Pancreas (tissue), 10 donors: ENCODE measurements around the gene CEP250. TPM values are rescaled to one million over a fixed set of nuclear protein-coding genes. Genes with fewer than 3 reads are reported as not detected.

Source experiments
- ATAC-seq, 4 donors: fragments of 200-7000 bp; cut with Tn5 transposase; one replicate each; pipeline versions ENCODE4 v1.8.0 to v1.9.1; 2020; ENCODE audit warnings: mild to moderate bottlenecking in 4 of 4, moderate library complexity in 4 of 4
- DNase-seq, 6 donors: peaks; one replicate each; pipeline ENCODE4 v3.0.0-alpha.2; 2020
- FAIRE-seq: peaks from 2 replicates; lab custom pipeline; 2012; peaks lifted over from hg19 to GRCh38; lab: Jason Lieb, UNC
- H3K27ac ChIP-seq, 4 donors: fragments of 200-600 bp; sonication (generic); 1 replicate in 3 of 4; 2 replicates in 1 of 4; pipeline versions ENCODE4 v1.5.0 to v1.8.0; 2020
- H3K27me3 ChIP-seq, 4 donors: fragments of 200-600 bp; one replicate each; pipeline ENCODE4 v1.8.0; 2021
- H3K36me3 ChIP-seq, 3 donors: fragments of 200-600 bp; sonication (generic) in 1 of 3; one replicate each; pipeline versions ENCODE4 v1.5.0 to v1.8.0; 2020 to 2021
- H3K4me1 ChIP-seq, 3 donors: fragments of 200-600 bp; one replicate each; pipeline ENCODE4 v1.8.0; 2021
- H3K4me3 ChIP-seq, 4 donors: fragments of 200-600 bp; sonication (generic) in 2 of 4; one replicate each; pipeline versions ENCODE4 v1.5.0 to v1.8.0; 2020 to 2021
- H3K9me3 ChIP-seq, 4 donors: fragments of 200-600 bp; one replicate each; pipeline ENCODE4 v1.8.0; 2021
- WGBS, 2 donors: extraction: QIAGEN DNeasy Blood & Tissue Kit; methylation state at CpG; one replicate each; pipeline ENCODE4 v1.1.7; 2013; 5-methylcytosine and 5-hydroxymethylcytosine counted together
- intact Hi-C, 3 donors: fragments of 100-400 bp; cut with DNase I; formaldehyde crosslinking; loops; one replicate each; pipeline versions ENCODE4 v1.11.1 to v1.14.2; 2022
- polyA plus RNA-seq, 2 donors: library from polyadenylated mRNA; stranded (reverse); fragments of 200-250 nt; gene quantifications; one replicate each; pipeline ENCODE4 v1.2.3, GENCODE V29; 2013
- total RNA-seq, 6 donors: library from RNA; stranded (reverse); fragmentation: NEBNext Ultra II Directional in 4 of 6; extraction: Animal tissue kit (Norgen Biotek cat#: 25700) in 4 of 6; gene quantifications; one replicate each; pipeline versions ENCODE4 v1.2.1 to v1.2.4, GENCODE V29; 2021 to 2023
- TF ChIP-seq, protein P1 (sequence below), 4 donors: fragments of 200-600 bp; sonication (generic) in 3 of 4; IDR thresholded peaks; one replicate each; pipeline versions ENCODE4 v1.5.0 to v1.8.0; 2021; ENCODE audit warnings: antibody characterized with exemption in 4 of 4
- donor health status: healthy with polysubstance abuse.
- donor health status: DM: no; HTN: no; CAD: no; lungs with moderate emphysema.
- donor health status: DM: no; HTN: no; CAD: no.
- donor health status: control.
- donor health status: control.
- donor health status: Bipolar disorder and iron deficiency.
- donor health status: DM: yes; HTN: yes; CAD: no.
- donor health status: DM: no; HTN: no; CAD: no.
- donor health status: DM: no; HTN: no; CAD: no.
- donor health status: DM: yes; HTN: yes; CAD: no.

CEP250 gene
- total and polyA plus RNA-seq, 8 donors, result 4.5 to 16.2 (median 10.0) TPM

DNA sequence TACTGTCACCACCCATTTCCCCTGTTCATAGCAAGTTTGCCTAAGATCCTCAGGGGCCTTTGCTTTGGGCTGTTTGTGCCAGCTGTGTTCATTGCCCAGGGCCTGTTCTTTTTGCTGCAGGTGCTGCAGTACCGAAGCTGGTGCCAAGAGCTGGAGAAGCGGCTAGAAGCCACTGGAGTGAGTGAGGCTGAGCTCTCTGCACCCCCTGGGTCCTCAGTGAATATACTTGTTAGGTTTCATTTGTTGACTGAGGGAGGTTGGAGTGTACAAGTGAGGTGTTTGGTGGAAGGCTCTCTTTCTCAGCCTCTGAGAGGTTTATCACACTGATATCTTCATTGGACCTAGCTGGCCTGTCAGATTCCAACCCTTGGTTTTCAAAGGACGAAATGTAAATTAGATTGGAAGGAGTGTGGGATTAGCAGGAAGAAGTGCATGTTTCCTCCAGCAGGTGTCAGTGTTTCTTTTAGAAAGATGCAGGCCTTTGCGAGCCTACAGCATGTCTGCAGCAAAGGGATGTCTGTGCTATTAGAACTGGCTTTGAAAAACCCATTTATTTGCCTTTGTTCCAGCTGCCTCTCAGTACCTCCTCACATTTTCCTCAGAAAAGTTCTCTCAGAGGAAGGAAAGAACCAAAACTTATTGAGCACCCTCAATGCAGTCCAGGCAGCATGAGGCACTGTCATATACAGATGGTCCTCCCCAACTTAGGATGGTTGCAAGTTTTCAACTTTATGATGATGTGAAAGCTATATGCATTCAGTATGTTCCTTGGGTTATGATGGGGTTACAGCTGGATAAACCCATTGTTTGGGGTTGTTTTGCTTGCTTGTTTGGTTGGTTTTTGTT, 8.3 kb downstream of the CEP250 start:
- FAIRE-seq (no peak), DNase-seq (peak in 3 of 6 donors; percentile 35 to 62 (median 50)), ATAC-seq (peak; percentile 74 to 94 (median 90))
- TF ChIP-seq, protein P1, sequence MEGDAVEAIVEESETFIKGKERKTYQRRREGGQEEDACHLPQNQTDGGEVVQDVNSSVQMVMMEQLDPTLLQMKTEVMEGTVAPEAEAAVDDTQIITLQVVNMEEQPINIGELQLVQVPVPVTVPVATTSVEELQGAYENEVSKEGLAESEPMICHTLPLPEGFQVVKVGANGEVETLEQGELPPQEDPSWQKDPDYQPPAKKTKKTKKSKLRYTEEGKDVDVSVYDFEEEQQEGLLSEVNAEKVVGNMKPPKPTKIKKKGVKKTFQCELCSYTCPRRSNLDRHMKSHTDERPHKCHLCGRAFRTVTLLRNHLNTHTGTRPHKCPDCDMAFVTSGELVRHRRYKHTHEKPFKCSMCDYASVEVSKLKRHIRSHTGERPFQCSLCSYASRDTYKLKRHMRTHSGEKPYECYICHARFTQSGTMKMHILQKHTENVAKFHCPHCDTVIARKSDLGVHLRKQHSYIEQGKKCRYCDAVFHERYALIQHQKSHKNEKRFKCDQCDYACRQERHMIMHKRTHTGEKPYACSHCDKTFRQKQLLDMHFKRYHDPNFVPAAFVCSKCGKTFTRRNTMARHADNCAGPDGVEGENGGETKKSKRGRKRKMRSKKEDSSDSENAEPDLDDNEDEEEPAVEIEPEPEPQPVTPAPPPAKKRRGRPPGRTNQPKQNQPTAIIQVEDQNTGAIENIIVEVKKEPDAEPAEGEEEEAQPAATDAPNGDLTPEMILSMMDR (IDR thresholded peaks at IDR 0.05), result peak; percentile 60 to 74 (median 63)
- Histone ChIP-seq H3K27ac (no peak overlapping the region), H3K4me3 (no peak overlapping the region), H3K27me3 (no peaks in the 10 kb centered on the region), H3K36me3 (peaks cover 0 to 8% (median 0%) of the 10 kb centered on the region in 3 donors), H3K4me1 (no peaks in the 10 kb centered on the region), H3K9me3 (no peaks in the 10 kb centered on the region)
- intact Hi-C loops, result no loop called here
- WGBS, 2 donors, result 22 to 29% methylated on average over 4 of the region's 4 CpGs

DNA sequence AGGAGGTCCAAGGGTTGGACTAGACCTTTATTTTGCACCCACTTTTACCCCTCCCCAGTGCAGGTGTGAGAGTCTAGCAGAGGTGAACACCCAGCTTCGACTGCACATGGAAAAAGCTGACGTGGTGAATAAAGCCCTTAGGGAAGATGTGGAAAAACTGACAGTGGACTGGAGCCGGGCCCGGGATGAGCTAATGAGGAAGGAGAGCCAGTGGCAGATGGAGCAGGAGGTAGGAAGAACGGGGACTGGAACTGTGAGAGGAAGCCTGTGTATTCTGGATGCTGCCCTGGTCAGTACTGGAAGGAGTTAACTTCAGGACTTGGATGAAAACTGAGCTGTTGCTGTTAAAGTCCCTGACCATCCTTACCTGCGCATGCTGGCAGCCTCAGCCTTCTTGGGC, 10.6 kb downstream of the CEP250 start:
- no peaks in the 10 kb centered on the region for H3K27me3 ChIP-seq
- WGBS, 2 donors, result 83 to 84% methylated on average over 6 of the region's 6 CpGs
- no peaks in the 10 kb centered on the region for H3K9me3 ChIP-seq
- H3K4me3 ChIP-seq, result no peak overlapping the region
- ATAC-seq (no peak), DNase-seq (no peak), FAIRE-seq (no peak)
- peaks cover 0 to 15% (median 0%) of the 10 kb centered on the region in 3 donors for H3K36me3 ChIP-seq
- TF ChIP-seq, protein P1 (IDR thresholded peaks at IDR 0.05), result no peak
- intact Hi-C loops, result no loop called here
- no peaks in the 10 kb centered on the region for H3K4me1 ChIP-seq
- no peak overlapping the region for H3K27ac ChIP-seq

GRCh38 chr20:35466856-35467255, 11.5 kb downstream of the CEP250 start:
- WGBS, 2 donors, result 92 to 94% methylated on average over 6 of the region's 6 CpGs
- Histone ChIP-seq H3K27ac (no peak overlapping the region), H3K27me3 (no peaks in the 10 kb centered on the region), H3K9me3 (no peaks in the 10 kb centered on the region), H3K4me1 (no peaks in the 10 kb centered on the region), H3K4me3 (no peak overlapping the region), H3K36me3 (peaks cover 0 to 15% (median 0%) of the 10 kb centered on the region in 3 donors)
- DNase-seq, result no peak
- FAIRE-seq, result no peak
- TF ChIP-seq, protein P1 (IDR thresholded peaks at IDR 0.05), result no peak
- intact Hi-C loops, result no loop called here
- ATAC-seq, result no peak

- TF ChIP-seq, protein P1 (IDR thresholded peaks at IDR 0.05), result no peak
- intact Hi-C loops, result no loop called here
- Histone ChIP-seq H3K9me3 (no peaks in the 10 kb centered on the region), H3K27ac (no peak overlapping the region), H3K4me3 (no peak overlapping the region), H3K4me1 (no peaks in the 10 kb centered on the region), H3K36me3 (peaks cover 0 to 14% (median 0%) of the 10 kb centered on the region in 3 donors), H3K27me3 (no peaks in the 10 kb centered on the region)
- no peak for FAIRE-seq
- no peak for DNase-seq
- WGBS, 2 donors, result 70 to 74% methylated on average over 8 to 9 of the region's 9 CpGs
- peak in 2 of 4 donors; percentile 39 to 51 for ATAC-seq
These were observed 12.2 kb downstream of the CEP250 start for GRCh38 chr20:35467339-35468224.
